Daoy (cell line): Measurements from ENCODE around the gene BLNK. TPM values are rescaled to one million over a fixed set of nuclear protein-coding genes. Genes with fewer than 3 reads are reported as not detected.

ENCODE experiments used
- total RNA-seq: library from RNA; depleted of rRNA; stranded (reverse); fragments of >200 nt; shearing (Covaris generic); gene quantifications from 2 replicates; pipeline ENCODE4 v1.2.3, GENCODE V29; 2014; rRNA removed

Gene BLNK
- total RNA-seq, 1 experiment from 2014 or later = not detected

Other genes with a start within 250 kb of the BLNK start
- gene CCNJ, start 228.0 kb downstream of the BLNK start, total RNA-seq = 4.7 and 5.8 TPM in 2 replicates
- 6.6 and 9.4 TPM in 2 replicates for gene ZNF518A, start 141.3 kb downstream of the BLNK start, total RNA-seq
- gene DNTT, start 32.9 kb upstream of the BLNK start, total RNA-seq = not detected in 2 replicates
- gene OPALIN, start 87.4 kb upstream of the BLNK start, total RNA-seq = not detected in 2 replicates
- gene TLL2, start 242.4 kb upstream of the BLNK start, total RNA-seq = 0.15 and 0.29 TPM in 2 replicates